OCI-LY3 (cell line): ENCODE data around the gene TEX14.

ENCODE experiments used
- CTCF ChIP-seq: fragments of 200-600, 300-600 bp; sonication (generic); IDR thresholded peaks from 2 replicates; pipeline ENCODE4 v1.5.1; 2014; ENCODE audit warnings: antibody characterized with exemption, low read length, low read depth
- EZH2phosphoT487 ChIP-seq: fragments of 200-600 bp; shearing (Covaris generic); IDR thresholded peaks from 2 replicates; pipeline ENCODE4 v1.6.1; 2018; ENCODE audit warnings: antibody characterized with exemption, mixed run types, low read depth

GRCh38 chr17:58730937-58731336 lies 39.1 kb upstream of the TEX14 start:
- TF ChIP-seq CTCF (no peak), EZH2phosphoT487 (no peak)
